TTC549 (cell line): Measurements from ENCODE around the gene ERICH2.

Source experiments
- FAIRE-seq: peaks from 2 replicates; lab custom pipeline; 2012; peaks lifted over from hg19 to GRCh38; lab: Jason Lieb, UNC

Gene ERICH2

DNA sequence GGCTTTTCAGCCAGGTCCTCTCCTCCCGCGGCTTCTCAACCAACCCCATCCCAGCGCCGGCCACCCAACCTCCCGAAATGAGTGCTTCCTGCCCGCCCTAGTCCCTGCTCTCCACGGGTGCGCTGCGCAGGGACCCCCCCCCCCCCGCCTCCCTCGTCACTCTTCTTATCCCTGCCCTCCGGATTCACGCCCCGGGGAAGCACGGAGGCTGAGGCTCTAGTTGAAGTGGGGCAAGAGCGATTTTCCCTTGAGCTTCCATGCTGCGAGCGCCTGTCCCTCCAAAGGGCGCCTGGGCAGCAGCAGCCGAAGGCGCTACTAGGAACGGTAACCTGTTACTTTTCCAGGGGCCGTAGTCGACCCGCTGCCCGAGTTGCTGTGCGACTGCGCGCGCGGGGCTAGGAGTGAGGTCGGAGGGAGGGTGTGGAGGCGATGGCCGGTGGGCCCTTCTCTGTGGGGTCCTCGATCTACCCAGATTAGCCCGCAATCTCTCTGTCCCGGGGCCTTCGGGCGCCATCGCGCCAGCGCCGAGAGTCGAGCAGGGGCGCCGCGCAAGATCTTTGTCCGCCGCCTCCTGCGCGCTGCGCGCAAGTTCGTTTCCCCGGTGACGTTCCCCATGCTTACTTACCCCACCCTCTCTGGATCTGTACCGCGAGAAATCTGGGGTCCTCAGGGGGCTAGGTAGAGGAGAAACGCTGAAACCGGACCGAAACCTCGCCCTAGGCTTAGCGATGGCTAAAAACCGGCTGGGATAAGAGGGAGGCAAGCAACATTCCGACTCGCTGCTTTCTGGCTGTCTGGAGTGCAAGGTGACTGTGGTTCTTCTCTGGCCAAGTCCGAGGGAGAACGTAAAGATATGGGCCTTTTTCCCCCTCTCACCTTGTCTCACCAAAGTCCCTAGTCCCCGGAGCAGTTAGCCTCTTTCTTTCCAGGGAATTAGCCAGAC, 47.2 kb downstream of the ERICH2 start:
- FAIRE-seq, result no peak

DNA sequence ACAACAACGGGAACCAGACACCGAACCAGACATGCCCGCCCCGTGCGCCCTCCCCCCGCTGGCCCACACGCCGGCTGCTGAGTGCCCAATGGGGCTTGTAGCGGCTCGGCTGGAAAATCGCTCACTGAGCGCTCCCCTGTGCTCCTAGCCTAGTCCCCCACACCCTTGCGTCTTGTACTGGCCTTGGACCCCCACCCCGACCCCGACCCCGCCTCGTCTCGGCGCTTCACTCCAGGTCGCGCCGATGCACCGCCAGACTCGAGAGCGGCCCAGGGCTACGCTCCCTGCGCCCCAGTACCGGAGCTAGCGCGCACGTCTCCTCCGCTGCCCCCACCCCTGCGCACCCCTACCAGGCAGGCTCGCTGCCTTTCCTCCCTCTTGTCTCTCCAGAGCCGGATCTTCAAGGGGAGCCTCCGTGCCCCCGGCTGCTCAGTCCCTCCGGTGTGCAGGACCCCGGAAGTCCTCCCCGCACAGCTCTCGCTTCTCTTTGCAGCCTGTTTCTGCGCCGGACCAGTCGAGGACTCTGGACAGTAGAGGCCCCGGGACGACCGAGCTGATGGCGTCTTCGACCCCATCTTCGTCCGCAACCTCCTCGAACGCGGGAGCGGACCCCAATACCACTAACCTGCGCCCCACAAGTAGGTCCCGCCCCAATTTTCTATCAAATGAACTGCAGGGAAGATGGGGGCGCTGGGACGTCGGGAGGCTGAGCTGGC, 48.0 kb downstream of the ERICH2 start:
- no peak for FAIRE-seq

DNA sequence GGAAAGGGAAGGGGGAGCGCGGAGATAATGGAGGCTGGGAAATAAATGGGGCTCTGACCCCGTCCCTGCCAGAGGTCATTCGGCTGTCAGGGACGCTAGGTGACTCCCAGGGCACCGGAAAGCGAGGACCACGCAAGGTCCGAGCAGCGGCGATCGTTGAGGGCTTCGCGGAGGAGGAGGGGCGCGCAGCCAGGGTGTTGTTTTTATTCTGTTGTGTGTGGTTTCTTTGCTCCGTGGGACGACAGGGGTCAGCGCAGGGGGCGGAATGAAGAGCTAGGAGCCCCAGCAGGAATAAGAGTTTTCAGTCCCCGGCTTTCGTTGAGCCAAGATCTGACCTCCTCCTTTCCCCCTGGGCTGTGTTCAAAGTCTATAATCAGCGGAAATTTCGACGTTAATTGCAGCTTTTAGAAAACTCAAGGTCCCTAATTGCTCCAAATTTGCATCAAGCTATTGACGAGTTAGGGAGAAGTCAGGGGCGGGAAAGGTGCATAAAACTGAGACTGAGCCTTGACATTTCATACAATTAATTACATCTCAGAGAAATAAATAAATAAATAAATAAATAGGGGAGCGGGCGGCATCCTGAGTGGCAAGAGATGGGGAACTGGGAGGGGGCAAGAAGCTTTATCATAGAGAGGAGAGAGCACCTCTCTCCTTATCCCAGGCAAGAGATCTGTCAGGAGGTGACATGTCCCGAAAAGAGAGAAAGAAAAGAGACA, 48.7 kb downstream of the ERICH2 start:
- no peak for FAIRE-seq

DNA sequence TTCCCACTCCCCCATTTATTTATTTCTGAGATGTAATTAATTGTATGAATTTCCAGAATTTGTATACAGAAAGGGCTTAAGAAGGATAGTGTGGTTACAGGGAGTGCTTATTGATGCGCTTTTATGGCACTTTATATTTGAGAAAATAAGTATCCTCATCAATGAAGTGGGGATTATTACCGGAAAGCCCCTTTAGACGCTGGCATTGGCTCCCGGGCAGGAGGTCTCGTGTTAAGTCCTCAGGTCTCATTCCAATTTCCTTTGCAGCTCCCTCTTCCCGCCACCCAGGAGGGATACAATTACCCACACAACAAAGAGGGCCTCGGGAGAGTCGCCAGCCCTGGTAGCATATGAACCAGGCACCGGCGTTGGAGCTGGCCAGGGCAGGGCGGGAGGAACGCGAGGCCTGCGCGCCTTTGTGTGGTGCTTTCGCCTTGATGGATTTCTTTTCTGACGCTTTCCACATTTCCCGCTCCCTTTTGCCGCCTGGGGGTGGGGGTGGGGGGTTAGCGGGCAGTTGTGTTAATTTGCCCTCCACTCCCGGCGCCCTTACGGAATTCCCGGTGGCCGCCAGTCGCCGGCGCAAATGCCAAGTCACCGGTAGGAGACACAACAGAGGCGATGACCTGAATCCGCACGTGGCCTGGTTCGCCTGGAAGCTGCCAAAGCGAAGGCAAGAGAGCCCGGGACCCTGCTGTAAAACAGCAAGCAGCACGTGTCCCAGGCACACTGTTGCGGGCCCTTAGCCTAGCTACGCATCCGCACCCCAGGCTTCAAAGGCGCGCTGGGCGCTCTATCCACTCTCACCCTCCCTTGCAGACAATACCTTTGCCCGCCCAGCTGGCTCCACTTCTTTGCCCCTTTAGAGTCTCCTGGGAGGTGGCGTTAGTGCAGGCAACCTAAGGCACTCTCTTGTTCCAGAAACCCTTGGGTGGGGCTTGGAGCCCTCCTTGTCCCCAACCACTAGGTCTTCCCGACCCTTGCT, 49.8 kb downstream of the ERICH2 start:
- FAIRE-seq, result no peak

DNA sequence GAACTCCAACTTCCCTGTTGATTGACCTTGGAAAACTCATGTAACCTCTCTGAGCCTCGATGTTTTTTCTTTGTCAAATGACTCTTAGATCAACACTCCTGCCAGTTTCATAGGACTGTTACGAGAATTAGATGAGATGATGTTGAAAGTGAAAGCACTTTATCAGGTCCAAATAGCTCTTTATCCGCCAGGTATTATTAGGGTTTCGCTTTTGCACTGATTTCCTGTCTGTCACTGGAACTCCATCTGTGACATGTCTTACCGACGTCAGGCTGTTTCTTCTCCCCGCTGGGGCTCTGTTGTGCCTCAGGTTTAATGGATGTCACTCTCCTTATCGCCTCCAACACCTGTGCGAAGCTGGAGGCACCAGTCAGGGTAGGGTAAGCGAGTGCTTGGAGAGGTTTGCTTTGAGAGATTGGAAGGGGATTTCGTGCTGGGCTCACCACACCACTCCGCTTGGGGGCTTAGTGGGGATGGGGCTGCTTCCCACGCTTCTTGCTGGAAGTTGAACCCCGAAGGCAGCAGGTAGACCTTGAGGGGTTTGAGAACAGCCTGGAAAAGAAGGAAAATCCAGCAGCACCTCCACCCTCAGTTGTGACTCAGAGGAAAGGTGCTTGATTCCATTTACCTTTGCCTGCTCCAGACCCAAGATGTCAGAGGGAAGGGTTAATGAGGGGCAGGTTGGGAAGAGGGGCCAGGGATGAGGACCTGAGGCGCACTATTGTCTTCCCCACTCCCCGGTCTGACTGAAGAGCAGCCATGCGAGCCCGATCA, 50.8 kb downstream of the ERICH2 start:
- FAIRE-seq, result no peak

DNA sequence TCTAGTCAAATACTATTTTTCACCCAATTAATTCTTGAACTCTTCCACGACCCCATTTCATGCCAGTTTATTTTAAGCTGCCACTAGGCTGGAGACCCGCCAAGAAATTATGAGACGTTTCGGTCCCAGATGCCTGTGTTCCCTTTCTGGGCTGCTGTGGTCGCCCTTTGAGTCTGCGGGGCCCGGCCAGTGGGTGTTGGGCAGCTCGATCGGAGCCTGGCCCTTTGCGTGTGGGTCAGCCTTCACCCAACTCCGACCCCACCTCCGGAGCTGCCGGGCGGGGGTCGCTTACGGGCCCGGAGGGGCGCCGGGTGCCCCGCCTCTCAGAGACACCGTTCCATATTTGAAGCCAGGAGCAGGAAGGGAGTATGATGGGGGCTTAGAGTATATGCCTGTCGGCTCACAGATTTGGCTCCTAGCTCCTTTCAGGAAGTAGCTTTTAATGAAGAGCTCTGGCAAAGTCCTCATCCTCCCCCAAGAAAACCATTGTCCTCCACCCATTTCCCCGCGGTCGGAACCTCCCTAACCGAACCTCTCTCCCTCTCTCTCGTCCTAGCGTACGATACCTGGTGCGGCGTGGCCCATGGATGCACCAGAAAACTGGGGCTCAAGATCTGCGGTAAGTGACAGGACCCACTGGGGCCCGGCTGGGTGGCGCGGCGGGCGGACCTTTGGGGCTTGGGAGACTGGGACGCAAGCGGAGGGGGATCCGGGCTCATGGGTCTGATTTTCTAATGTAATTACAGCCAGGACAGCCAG, 51.5 kb downstream of the ERICH2 start:
- FAIRE-seq, result no peak

DNA sequence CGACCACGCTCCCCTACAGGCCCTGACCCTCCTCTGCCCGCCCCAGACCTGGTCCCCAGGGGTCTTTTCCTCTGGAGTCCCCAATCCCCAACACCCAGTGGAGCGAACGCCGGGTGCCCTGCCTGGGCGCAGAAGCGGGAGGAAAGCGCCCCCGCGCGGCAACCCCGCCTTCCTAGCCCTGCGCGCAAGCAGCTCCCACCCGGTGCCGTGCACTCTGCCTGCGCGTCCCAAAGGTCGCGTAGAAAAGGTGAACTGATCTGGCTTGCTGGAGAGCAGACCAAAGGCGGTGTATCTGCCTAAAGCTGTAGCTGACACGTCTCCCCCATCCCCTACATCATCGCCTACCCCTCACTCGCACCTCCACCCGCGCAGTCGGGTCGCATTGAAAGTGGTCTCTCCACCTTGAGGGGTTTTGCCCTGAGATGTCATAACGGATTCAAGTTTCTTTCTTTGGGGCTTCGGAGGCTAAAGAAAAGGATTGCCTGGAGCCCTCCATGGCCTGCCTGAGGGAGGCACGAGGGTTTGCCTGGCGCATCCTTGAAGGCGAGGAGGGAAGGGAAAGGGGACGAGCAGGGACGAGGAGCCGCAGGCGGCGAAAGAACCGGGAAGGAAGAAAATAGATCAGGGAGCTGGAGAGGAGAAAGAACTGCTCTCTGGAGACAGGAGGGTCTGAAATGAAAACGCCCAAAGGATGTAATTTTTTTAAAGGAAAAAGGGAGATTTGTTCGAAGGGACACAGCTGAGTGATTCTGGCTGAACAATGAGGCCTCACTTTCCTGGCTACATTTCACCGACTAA, 52.3 kb downstream of the ERICH2 start:
- no peak for FAIRE-seq

DNA sequence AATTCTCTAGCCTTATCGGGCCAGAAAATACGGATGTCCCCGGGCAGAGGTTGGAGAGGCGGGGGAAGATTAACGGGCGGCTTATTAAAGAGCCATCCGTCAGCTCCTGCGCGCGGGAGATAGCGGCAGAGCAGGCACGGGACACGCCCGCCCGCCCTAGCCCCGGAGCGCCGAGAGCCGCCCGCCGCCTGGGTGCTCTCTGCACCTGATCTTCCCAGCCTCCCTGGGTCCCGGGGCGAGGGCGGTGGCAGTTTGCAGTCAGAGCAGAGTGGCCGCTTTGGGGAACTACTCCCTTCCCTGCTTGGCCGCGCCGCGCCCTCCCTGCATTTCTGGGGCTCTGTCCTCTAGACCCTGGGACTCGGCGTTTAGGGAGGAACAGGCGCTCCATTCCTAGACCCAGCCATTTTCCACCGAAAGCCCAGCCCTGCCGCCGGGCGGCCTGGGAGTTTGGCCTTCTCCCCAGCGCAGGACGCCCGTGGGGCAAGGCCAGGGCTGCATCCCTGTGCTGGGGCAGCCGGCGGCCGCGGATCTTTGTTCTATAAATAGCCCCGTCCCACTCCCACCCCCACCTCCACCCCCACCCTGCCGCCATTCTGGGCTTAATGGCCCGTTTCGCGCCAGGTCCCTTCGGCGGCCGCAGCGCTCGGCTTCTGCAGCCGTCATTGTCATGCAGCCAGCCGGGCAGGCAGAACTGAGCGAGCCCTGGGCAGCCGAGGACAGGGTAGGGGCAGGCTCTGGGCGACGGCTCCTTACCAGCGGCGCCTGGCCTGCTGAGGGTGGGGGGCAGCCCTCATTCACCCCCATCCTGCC, 53.1 kb downstream of the ERICH2 start:
- no peak for FAIRE-seq

DNA sequence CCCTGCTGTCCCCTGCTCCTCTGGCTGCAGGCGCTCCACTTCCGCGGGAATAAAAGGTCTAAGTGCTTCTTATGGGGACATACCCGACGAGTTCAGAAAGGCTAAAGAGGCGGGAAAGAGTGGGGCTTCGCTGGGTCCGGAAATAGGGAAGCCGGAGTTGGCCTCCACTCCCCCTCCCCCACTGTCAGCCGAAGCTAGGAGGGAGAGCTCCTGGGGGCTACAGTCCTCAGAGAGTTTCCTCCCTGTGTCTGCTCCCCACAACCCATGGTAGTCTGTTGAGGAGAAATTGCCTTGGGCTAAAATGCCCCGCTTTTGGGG, 53.7 kb downstream of the ERICH2 start:
- no peak for FAIRE-seq

DNA sequence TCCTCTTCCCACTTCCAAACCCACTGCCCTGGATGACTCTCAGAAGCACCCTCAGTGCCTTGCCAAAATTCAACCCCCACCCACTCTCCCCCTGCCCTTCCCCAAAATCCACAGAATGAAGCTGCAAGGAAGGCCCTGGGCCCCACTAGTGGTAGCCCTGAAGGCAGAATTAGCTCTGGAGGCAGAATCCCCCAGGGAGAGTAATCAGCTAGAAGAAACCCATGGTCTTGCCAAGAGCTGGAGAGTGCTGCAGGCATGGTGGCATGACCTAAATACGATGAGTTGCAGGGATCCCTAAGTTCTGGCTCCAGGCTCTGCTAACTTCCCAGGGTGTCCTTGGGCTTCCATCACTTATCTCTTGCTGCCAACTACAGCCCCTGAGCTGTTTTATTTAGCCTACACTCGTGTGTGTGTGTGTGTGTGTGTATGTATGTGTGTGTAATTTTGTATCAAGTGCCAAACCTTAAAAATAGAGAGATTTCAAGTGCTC, 54.4 kb downstream of the ERICH2 start:
- no peak for FAIRE-seq

DNA sequence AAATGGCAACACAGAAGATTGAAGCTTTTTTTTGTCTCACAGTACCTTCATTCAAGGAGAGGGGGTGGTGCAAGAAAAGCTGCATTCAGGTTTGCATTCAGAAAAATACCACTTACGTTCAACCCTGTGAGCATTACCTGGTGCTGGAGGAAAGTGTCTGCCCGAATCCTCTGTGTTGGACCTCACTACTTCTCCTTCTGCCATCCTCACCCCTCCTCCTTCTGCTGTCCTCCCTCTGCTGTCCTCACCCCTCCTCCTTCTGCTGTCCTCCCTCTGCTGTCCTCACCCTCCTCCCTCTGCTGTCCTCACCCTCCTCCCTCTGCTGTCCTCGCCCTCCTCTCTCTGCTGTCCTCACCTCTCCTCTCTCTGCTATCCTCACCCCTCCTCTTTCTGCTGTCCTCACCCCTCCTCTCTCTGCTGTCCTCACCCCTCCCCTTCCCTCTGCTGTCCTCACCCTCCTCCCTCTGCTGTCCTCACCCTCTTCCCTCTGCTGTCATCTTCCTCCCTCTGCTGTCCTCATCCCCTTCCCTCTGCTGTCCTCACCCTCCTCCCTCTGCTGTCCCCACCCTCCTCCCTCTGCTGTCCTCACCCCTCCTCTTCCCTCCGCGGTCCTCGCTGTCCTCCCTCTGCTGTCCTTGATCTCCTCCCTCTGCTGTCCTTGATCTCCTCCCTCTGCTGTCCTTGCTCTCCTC, 57.8 kb downstream of the ERICH2 start:
- FAIRE-seq, result no peak

DNA sequence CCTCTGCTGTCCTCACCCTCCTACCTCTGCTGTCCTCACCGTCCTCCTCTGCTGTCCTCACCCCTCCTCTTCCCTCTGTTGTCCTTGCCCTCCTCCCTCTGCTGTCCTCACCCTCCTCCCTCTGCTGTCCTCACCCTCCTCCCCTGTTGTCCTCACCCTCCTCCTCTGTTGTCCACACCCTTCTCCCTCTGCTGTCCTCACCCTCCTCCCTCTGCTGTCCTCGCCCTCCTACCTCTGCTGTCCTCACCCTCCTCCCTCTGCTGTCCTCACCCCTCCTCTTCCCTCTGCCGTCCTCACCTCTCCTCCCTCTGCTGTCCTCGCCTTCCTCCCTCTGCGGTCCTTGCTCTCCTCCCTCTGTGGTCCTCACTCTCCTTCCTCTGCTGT, 58.3 kb downstream of the ERICH2 start:
- no peak for FAIRE-seq

DNA sequence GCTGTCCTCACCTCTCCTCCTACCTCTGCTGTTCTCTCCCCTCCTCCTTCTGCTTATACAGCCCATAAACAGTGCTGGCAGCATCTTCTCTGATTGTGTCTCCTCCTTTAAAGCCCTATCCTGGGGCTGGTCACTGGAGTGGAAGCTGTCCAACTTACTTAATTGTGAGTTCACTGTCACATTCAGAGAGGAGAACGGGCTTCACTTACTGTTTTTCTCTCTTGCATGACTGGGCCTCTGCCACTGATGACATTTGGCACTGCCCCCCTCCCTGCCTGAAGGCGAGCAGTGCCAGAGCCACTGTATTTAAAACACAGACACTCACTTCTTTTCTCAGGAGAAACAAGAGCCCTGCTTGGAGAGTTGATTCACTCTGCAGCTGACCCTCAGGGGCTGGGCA, 58.9 kb downstream of the ERICH2 start:
- no peak for FAIRE-seq

DNA sequence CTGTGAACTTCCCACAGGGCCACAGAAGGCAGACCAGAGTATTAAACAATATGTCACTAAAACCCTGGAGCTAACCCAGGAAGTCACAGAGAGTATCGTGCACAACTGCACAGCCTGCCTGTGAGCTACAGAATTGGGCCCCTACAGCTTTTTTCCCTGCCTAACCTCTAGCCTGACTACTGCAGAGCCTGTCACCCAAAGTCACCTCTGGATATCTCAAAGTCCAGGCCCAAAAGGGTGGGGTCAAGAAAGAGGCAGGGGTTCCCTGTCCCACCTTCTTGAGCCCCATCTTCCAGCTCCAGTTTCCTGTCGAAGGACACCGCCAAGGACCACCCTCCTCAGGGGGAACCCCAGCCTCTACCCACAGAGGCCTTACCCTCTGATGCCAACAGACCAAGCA, 60.0 kb downstream of the ERICH2 start:
- FAIRE-seq, result no peak

DNA sequence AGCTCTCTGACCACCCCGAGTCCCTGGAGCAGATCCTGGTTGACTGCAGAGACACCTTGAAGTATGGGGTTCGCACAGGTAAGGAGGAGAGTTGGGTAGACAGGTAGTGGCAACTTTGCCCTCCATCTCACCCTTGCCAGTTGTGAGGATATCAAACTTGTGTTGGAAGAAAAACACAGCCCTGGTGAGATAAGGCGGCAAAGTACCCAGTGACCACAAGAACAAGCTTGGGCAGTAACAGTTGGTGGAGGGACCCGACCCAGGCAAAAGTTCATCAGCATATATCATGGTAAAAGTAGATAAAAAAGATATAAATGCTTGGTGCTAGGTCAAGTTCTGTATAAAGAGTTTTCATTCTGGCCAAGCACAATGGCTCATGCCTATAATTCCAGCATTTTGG, 60.9 kb downstream of the ERICH2 start:
- no peak for FAIRE-seq

DNA sequence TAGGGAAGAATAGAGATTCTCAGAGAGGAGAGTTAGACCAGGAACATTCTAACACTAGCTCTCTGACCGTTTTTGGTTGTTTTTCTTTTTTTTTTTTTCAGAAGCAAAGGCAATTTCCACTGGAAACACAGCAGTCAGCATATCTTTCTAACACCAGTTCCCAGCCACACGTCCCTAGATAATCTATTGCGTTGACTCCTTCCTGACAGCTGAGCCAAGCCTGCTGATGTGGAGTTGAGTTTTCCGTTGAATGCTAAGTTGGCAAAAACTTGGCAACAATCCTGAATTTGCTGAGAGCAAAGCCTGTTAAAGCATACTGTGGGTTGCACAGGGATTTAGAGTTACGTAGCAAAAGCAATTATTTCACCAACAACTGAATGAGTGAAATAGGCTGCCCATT, 65.8 kb downstream of the ERICH2 start:
- FAIRE-seq, result no peak

DNA sequence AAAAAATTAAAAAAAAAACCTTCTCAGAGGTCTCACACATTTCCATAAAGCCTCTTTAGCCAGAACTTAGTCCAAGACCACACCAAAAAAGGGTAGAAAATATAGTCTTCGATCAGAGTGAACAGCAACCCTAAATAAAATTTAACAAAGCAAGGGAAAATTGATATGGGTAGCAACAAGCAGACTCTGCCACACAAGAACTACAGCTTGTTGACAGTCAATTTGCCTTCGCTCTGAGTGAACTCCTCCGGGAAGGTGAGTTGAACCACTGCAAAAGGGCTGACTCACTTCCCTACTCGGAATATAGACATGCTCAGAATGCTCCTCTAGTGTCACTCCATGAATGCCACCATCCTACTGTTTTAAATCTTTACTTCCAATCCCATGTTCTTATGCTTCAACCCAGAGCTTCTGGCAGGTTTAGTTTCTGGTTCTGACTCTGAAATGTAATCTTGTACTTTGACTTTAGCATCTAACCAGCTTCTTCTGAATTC, 70.6 kb downstream of the ERICH2 start:
- no peak for FAIRE-seq

DNA sequence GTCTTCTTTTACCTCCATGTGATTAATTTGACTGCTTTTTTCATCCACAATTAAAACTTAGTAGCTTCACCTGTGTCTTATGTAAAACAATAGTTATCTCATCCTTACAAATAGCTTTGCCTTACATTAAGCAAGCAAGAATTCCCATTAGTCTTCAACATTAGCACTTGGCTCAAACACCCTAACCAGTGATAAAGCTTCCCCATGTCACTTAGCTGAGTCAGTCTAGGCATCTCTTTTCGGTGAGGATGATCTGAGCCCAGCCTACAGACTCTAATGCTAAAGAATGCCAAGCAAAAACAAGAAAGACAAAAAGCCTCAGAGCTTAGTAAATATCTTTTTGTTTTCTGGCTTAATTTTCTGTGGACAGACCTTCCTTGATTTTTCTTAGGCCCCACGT, 72.6 kb downstream of the ERICH2 start:
- no peak for FAIRE-seq
